ENCODE results near the gene PTCSC3.

The PTCSC3 gene

DNA sequence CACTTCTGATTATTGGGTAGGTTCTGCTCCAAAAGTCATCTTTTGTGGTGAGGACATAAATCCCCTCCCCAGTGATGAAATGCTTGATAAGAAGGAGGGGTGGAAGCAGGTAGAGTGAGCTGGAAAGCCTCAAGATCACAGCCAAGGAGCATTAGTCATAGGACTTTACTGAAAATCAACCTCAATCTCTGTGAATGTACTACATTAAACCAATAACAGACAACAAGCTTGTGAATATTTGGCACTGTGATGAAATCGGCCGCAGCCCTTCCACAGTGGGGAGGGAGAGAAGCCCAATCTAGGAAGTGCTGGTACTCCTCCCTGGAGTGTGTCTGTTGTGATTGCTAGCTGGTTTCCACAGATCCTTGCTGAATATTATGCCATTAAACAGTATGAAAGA lies 41.2 kb upstream of the PTCSC3 start:
- POLR2A ChIA-PET = no interaction called here
- TF ChIP-seq, protein P1, sequence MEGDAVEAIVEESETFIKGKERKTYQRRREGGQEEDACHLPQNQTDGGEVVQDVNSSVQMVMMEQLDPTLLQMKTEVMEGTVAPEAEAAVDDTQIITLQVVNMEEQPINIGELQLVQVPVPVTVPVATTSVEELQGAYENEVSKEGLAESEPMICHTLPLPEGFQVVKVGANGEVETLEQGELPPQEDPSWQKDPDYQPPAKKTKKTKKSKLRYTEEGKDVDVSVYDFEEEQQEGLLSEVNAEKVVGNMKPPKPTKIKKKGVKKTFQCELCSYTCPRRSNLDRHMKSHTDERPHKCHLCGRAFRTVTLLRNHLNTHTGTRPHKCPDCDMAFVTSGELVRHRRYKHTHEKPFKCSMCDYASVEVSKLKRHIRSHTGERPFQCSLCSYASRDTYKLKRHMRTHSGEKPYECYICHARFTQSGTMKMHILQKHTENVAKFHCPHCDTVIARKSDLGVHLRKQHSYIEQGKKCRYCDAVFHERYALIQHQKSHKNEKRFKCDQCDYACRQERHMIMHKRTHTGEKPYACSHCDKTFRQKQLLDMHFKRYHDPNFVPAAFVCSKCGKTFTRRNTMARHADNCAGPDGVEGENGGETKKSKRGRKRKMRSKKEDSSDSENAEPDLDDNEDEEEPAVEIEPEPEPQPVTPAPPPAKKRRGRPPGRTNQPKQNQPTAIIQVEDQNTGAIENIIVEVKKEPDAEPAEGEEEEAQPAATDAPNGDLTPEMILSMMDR (IDR thresholded peaks at IDR 0.05; ENCODE audit: control extremely low read depth, extremely low read depth, low read depth, missing control alignments) = no peak
- CTCF ChIA-PET = interaction anchor here (1.1 kb wide), 1 partner anchor 9 kb away, joined by 3 read pairs; no protein-coding TSS in a partner anchor
- no peak for DNase-seq (ENCODE audit: extremely low spot score)

DNA sequence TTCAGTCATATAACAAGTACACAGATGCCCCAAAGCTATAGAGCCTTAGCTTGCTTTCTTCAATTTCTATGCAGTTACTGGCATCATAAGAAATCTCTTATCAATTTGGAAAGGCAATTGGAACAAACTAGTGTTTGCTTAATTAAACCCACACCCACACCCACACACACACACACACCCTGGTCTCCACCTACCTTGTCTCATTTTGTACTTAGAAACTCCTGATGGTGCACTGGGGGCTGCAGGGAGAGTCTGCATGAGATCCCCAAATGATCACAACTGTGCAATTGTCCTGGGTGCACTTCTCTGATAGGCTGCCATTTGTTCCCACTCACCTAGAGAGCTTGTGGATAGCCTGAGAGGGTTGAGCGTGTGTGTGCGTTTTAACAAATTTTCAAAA lies 40.5 kb upstream of the PTCSC3 start:
- ChIA-PET POLR2A (no interaction called here), CTCF (interaction anchor here (1.1 kb wide), 1 partner anchor 10 kb away, joined by 3 read pairs; no protein-coding TSS in a partner anchor)
- TF ChIP-seq, protein P1 (IDR thresholded peaks at IDR 0.05; ENCODE audit: control extremely low read depth, extremely low read depth, low read depth, missing control alignments) = no peak
- no peak for DNase-seq (ENCODE audit: extremely low spot score)

DNA sequence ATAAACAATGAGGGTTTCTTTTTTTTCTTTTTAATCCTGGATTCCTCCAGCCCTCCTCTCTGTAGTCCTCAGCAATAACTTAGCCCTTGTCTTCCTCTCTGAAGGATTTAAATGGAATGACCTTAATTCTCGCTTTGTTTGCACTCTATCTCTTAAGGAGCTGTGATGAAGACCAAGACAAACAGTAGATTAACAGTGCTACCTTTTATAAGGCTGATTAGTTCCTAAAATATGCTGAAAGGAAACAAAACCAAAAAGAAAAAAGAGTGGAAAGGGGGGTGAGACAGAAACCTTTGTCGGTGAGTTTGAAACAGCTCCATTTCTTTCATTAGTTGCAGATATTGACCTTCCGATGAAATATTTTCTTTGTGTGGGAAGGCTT lies 38.7 kb upstream of the PTCSC3 start:
- CTCF ChIA-PET = no interaction called here
- POLR2A ChIA-PET = no interaction called here
- TF ChIP-seq, protein P1 (IDR thresholded peaks at IDR 0.05; ENCODE audit: control extremely low read depth, extremely low read depth, low read depth, missing control alignments) = no peak
- no peak for DNase-seq (ENCODE audit: extremely low spot score)

DNA sequence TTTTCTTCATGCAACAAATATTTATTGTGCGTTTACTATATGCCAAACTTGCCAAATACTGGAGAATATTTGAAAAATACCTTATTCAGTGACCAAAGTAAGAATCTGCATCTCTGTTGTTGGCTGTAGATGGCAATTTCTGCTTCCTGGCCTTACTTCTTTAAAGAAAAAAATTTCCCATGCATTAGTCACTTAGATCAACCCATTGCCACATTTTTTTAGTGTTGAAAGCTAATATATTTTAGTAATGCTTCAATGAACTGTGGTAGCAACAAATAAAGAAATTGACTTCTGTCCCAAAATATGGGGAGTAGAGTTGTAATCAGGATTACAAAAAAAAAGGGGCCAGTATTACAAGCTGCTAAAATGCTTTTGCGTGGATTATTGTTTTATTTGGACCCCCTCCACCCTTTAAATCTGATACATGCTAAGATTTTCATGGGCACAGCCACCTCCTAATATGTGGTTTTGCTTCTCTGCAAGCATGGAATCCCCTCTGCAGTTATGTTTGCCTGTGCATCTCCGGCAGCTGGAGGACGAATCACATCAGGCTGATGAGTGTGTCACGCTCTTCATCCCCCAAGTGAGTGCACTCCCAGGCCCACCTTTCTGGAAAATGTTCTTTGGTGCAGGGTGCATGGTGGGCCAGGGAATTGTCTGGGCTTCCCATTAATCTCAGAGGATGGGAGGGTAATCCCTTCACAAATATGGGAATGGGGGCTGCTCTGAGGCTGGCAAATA lies 38.1 kb upstream of the PTCSC3 start:
- DNase-seq (ENCODE audit: extremely low spot score) = no peak
- CTCF ChIA-PET = no interaction called here
- TF ChIP-seq, protein P1 (IDR thresholded peaks at IDR 0.05; ENCODE audit: control extremely low read depth, extremely low read depth, low read depth, missing control alignments) = no peak
- POLR2A ChIA-PET = no interaction called here

GRCh38 chr14:36212987-36213386 lies 36.5 kb upstream of the PTCSC3 start:
- no peak for DNase-seq (ENCODE audit: extremely low spot score)
- TF ChIP-seq, protein P1 (IDR thresholded peaks at IDR 0.05; ENCODE audit: control extremely low read depth, extremely low read depth, low read depth, missing control alignments) = no peak
- ChIA-PET CTCF (interaction anchor here (1.5 kb wide), 1 partner anchor 19 kb away, joined by 4 read pairs; no protein-coding TSS in a partner anchor), POLR2A (no interaction called here)

DNA sequence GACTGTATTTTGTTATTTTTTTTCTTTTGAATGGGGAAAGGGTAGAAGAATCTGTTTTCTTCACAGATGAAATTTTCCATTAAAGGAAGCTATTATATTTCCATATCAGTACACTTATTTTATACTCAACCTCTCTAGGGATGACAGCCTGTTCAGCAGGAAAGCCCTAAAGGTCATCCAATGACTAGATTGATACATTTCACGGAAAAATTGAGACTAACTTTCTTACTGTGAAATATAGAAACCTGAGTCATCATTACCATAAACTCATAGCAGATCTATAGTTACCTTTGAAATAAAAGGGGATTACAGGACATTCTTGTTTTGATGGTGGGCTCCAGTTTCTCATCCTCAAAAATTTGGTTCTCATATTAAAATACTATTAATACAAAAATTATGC lies 36.1 kb upstream of the PTCSC3 start:
- ChIA-PET CTCF (interaction anchor here (1.5 kb wide), 1 partner anchor 19 kb away, joined by 4 read pairs; no protein-coding TSS in a partner anchor), POLR2A (no interaction called here)
- no peak for DNase-seq (ENCODE audit: extremely low spot score)
- TF ChIP-seq, protein P1 (IDR thresholded peaks at IDR 0.05; ENCODE audit: control extremely low read depth, extremely low read depth, low read depth, missing control alignments) = no peak
